ENCODE data around the gene TMEM42. TPM values are rescaled to one million over a fixed set of nuclear protein-coding genes. Genes with fewer than 3 reads are reported as not detected.

TMEM42 gene
- total and polyA plus RNA-seq, 2 of the 8 experiments (the other 6 are each of a cell fraction or from before 2014, with no cell fraction given), result 11.2 to 41.4 TPM

GRCh38 chr3:44831232-44831631 is 30.5 kb upstream of the TMEM42 start:
- Histone ChIP-seq H3K18ac (ENCODE audit: extremely low read depth, low read length) (no peak overlapping the region), H4K20me1 (replicated peaks in 1 of 2; ENCODE audit: control insufficient read depth in 1 of 2, insufficient read depth in 2 of 2, low read length in 2 of 2) (no peaks in the 10 kb centered on the region)
- no peak for FAIRE-seq
- TF ChIP-seq E2F6 (IDR thresholded peaks at IDR 0.05) (no peak), SRF (IDR thresholded peaks at IDR 0.05; ENCODE audit: low read depth, low read length) (no peak), RAD21 (IDR thresholded peaks at IDR 0.05 in 1 of 2, conservative IDR thresholded peaks at IDR 0.05 in 1 of 2; ENCODE audit: low read depth in 2 of 2, low read length in 2 of 2) (no peak), ATF2 (IDR thresholded peaks at IDR 0.05; ENCODE audit: low read length) (no peak), MAX (IDR thresholded peaks at IDR 0.05) (no peak), EZH2 (IDR thresholded peaks at IDR 0.05; ENCODE audit: low read depth, low read length, severe bottlenecking) (no peak), HDAC6 (IDR thresholded peaks at IDR 0.05; ENCODE audit: low read depth, low read length) (no peak), GABPA (IDR thresholded peaks at IDR 0.05; ENCODE audit: borderline replicate concordance, insufficient read depth, low read length) (no peak), SAP30 (IDR thresholded peaks at IDR 0.05; ENCODE audit: insufficient read depth, insufficient replicate concordance, low read length) (no peak), TBP (IDR thresholded peaks at IDR 0.05; ENCODE audit: low read depth, low read length) (no peak), GTF2F1 (IDR thresholded peaks at IDR 0.05; ENCODE audit: borderline replicate concordance, low read depth, low read length) (no peak)

More at GRCh38 chr3:44831232-44831631, 30.5 kb upstream of the TMEM42 start:
- no peak overlapping the region for H3K4me2 ChIP-seq (ENCODE audit: insufficient read depth in 1 of 2, low read depth in 2 of 2, low read length in 2 of 2)
- H3K79me1 ChIP-seq (ENCODE audit: low read depth, low read length), result no peaks in the 10 kb centered on the region
- H3K79me2 ChIP-seq (ENCODE audit: control insufficient read depth in 1 of 2, insufficient read depth in 2 of 2, low read length in 2 of 2), result no peaks in the 10 kb centered on the region
- H3K4me1 ChIP-seq (replicated peaks in 1 of 4; ENCODE audit: control insufficient read depth in 3 of 4, insufficient read depth in 4 of 4, low read length in 3 of 4), result no peaks in the 10 kb centered on the region
- no peak overlapping the region for H3K14ac ChIP-seq (ENCODE audit: insufficient read length)
- no peak overlapping the region for H4K91ac ChIP-seq (replicated peaks; ENCODE audit: insufficient read length, low read length)
- POLR2A ChIA-PET (ENCODE audit: partially characterized antibody), result no interaction called here
- H3K4ac ChIP-seq (replicated peaks; ENCODE audit: insufficient read length, low read depth, low read length), result no peak overlapping the region
- H2BK120ac ChIP-seq (replicated peaks; ENCODE audit: low read depth, low read length), result no peak overlapping the region
- H2BK20ac ChIP-seq (ENCODE audit: low read length), result no peak overlapping the region
- no peak for DNase-seq (ENCODE audit: low read depth in 1 of 2, low spot score in 2 of 2)
- H4K8ac ChIP-seq (ENCODE audit: extremely low read depth, insufficient read depth, low read length), result no peak overlapping the region
- H2AK5ac ChIP-seq (ENCODE audit: low read depth, low read length), result no peak overlapping the region
- no peak overlapping the region for H3K4me3 ChIP-seq (ENCODE audit: extremely low read depth in 1 of 4, insufficient read depth in 2 of 4, low read depth in 3 of 4, low read length in 4 of 4)
- H3K23me2 ChIP-seq (ENCODE audit: low read depth, low read length), result no peaks in the 10 kb centered on the region
- no peaks in the 10 kb centered on the region for H3K9me3 ChIP-seq (ENCODE audit: insufficient read depth in 2 of 2, low read depth in 1 of 2, low read length in 1 of 2)
- no peak overlapping the region for H2BK15ac ChIP-seq (ENCODE audit: low read length)
- peaks cover 13 to 47% (median 33%) of the 10 kb centered on the region in 4 experiments for H3K36me3 ChIP-seq (ENCODE audit: control insufficient read depth in 2 of 4, insufficient read depth in 4 of 4, low read length in 3 of 4)
- CTCF ChIA-PET (ENCODE audit: partially characterized antibody), result interaction anchor here (1.3 kb wide), 1 partner anchor 13 kb away, joined by 4 read pairs; no protein-coding TSS in a partner anchor
- no peak overlapping the region for H2AFZ ChIP-seq (ENCODE audit: low read length)
- 95 to 100% methylated on average over 1 to 5 of the region's 5 CpGs for WGBS, 2 experiments (ENCODE audit: extremely low coverage in 1 of 2, insufficient coverage in 1 of 2, insufficient read length in 1 of 2, insufficient replicate concordance in 2 of 2, low coverage in 1 of 2, low lambda C conversion rate in 2 of 2, missing lambda C conversion rate in 1 of 2)
- no peak overlapping the region for H2BK5ac ChIP-seq (ENCODE audit: low read depth, low read length)
- H3K9ac ChIP-seq (replicated peaks in 1 of 4; ENCODE audit: extremely low read depth in 1 of 4, low read depth in 3 of 4, low read length in 3 of 4), result no peak overlapping the region
- H3K56ac ChIP-seq (replicated peaks; ENCODE audit: insufficient read length, low read depth, low read length), result no peak overlapping the region
- no peaks in the 10 kb centered on the region for H3K27me3 ChIP-seq (replicated peaks in 1 of 4; ENCODE audit: control insufficient read depth in 3 of 4, extremely low read depth in 1 of 4, insufficient read depth in 3 of 4, low read length in 3 of 4)
- no peak overlapping the region for H3K27ac ChIP-seq (ENCODE audit: low read depth, low read length)
- H4K5ac ChIP-seq (ENCODE audit: insufficient read length, low read depth, low read length), result no peak overlapping the region
- no peak overlapping the region for H3K23ac ChIP-seq (ENCODE audit: insufficient read length)
- H2BK12ac ChIP-seq (ENCODE audit: low read depth, low read length), result no peak overlapping the region

Measured in H1 (cell line).